SK-N-SH (cell line): Measurements from ENCODE around the gene TM6SF1. TPM values are rescaled to one million over a fixed set of nuclear protein-coding genes. Genes with fewer than 3 reads are reported as not detected.

ENCODE experiments used
- CTCF ChIA-PET: fragments of 300-600, 350-600 bp; formaldehyde crosslinking; extraction: SDS; loops from one replicate; lab custom pipeline; 2021; lab: Yijun Ruan, JAX
- POLR2A ChIA-PET: fragments of 350-600 bp; sonication (Branson Sonifier 250); formaldehyde crosslinking; extraction: SDS; loops from one replicate; lab custom pipeline; 2020; ENCODE audit warnings: antibody characterized with exemption, inconsistent platforms; lab: Yijun Ruan, JAX
- DNase-seq: peaks from one replicate; pipeline ENCODE4 v3.0.0; 2012
- H2AFZ ChIP-seq: fragments of 200-600 bp; sonication (generic); 2 replicates; pipeline ENCODE4 v1.8.1; 2016; ENCODE audit warnings: antibody characterized with exemption, mild to moderate bottlenecking, low read depth
- H3F3A ChIP-seq: fragments of 200-600 bp; sonication (generic); replicated peaks from 2 replicates; pipeline ENCODE3; 2016; ENCODE audit warnings: antibody characterized with exemption, mild to moderate bottlenecking; ENCODE audit not compliant: insufficient read depth
- H3K27ac ChIP-seq, 2 experiments: fragments of 200-500 bp in 1 of 2; fragments of 200-600 bp in 1 of 2; sonication (Bioruptor generic) in 1 of 2; sonication (generic), shearing (Covaris generic) in 1 of 2; 2 replicates each; pipeline versions ENCODE4 v1.5.1 to v1.6.1; 2014 to 2016; ENCODE audit warnings: low read depth in 2 of 2, inconsistent platforms in 1 of 2, low read length in 1 of 2, mild to moderate bottlenecking in 1 of 2, mixed read lengths in 1 of 2
- H3K27me3 ChIP-seq: fragments of 200-600 bp; sonication (generic), shearing (Covaris generic); 2 replicates; pipeline ENCODE4 v1.6.1; 2016; ENCODE audit warnings: mixed run types; ENCODE audit not compliant: insufficient read depth
- H3K36me3 ChIP-seq, 2 experiments: fragments of 200-500 bp in 1 of 2; fragments of 200-600 bp in 1 of 2; sonication (Bioruptor generic) in 1 of 2; sonication (generic) in 1 of 2; replicated peaks in 1 of 2; 2 replicates each; pipeline versions ENCODE3 to v1.5.1; 2014 to 2016; ENCODE audit warnings: low read length in 1 of 2, mild to moderate bottlenecking in 1 of 2; ENCODE audit not compliant: insufficient read depth in 2 of 2, control insufficient read depth in 1 of 2
- H3K4me1 ChIP-seq, 2 experiments: fragments of 200-500 bp in 1 of 2; fragments of 200-600 bp in 1 of 2; sonication (Bioruptor generic) in 1 of 2; sonication (generic), shearing (Covaris generic) in 1 of 2; 2 replicates each; pipeline versions ENCODE4 v1.5.1 to v1.6.1; 2014 to 2016; ENCODE audit warnings: low read depth in 1 of 2, low read length in 1 of 2, mixed run types in 1 of 2; ENCODE audit not compliant: insufficient read depth in 2 of 2, control insufficient read depth in 1 of 2
- H3K4me2 ChIP-seq: fragments of 200-600 bp; sonication (generic), shearing (Covaris generic); 2 replicates; pipeline ENCODE4 v1.6.1; 2017; ENCODE audit warnings: mixed run types
- H3K4me3 ChIP-seq, 2 experiments: fragments of 200-500 bp in 1 of 2; fragments of 200-600 bp in 1 of 2; sonication (Bioruptor generic) in 1 of 2; sonication (generic), shearing (Covaris generic) in 1 of 2; 2 replicates each; pipeline versions ENCODE4 v1.5.1 to v1.8.1; 2014 to 2016; ENCODE audit warnings: low read depth in 2 of 2, inconsistent platforms in 1 of 2, low read length in 1 of 2, mild to moderate bottlenecking in 1 of 2, mixed read lengths in 1 of 2, moderate library complexity in 1 of 2
- H3K79me2 ChIP-seq: fragments of 200-600 bp; sonication (generic); 2 replicates; pipeline ENCODE4 v1.8.1; 2017; ENCODE audit warnings: mild to moderate bottlenecking; ENCODE audit not compliant: insufficient read depth
- H3K9ac ChIP-seq: fragments of 200-600 bp; sonication (generic); 2 replicates; pipeline ENCODE4 v1.6.1; 2017; ENCODE audit warnings: mixed run types
- H3K9me2 ChIP-seq: fragments of 200-600 bp; sonication (generic); 2 replicates; pipeline ENCODE4 v1.6.1; 2017; ENCODE audit warnings: mixed run types
- H3K9me3 ChIP-seq: fragments of 200-600 bp; sonication (generic); 2 replicates; pipeline ENCODE4 v1.6.1; 2017; ENCODE audit warnings: mixed run types, mild to moderate bottlenecking, moderate library complexity
- H4K20me1 ChIP-seq: fragments of 200-600 bp; sonication (generic); 2 replicates; pipeline ENCODE4 v1.6.1; 2017; ENCODE audit warnings: mild to moderate bottlenecking, mixed run types; ENCODE audit not compliant: insufficient read depth
- CTCF ChIP-seq: fragments of 200-600 bp; sonication (generic); IDR thresholded peaks from 2 replicates; pipeline ENCODE4 v1.6.1; 2017; ENCODE audit warnings: antibody characterized with exemption, mild to moderate bottlenecking, moderate library complexity
- FOXM1 ChIP-seq: IDR thresholded peaks from 2 replicates; pipeline ENCODE4 v1.4.0; 2012; ENCODE audit warnings: low read depth, mild to moderate bottlenecking
- GABPA ChIP-seq: IDR thresholded peaks from 2 replicates; pipeline ENCODE4 v1.4.0; 2012; ENCODE audit warnings: low read depth, mild to moderate bottlenecking
- MAX ChIP-seq: IDR thresholded peaks from 2 replicates; pipeline ENCODE4 v1.4.0; 2012; ENCODE audit warnings: low read depth
- RAD21 ChIP-seq: IDR thresholded peaks from 2 replicates; pipeline ENCODE4 v1.6.1; 2012; ENCODE audit warnings: mild to moderate bottlenecking, low read length
- RCOR1 ChIP-seq: fragments of 150-350 bp; IDR thresholded peaks from 2 replicates; pipeline ENCODE4 v1.6.1; 2017; ENCODE audit warnings: antibody characterized with exemption, low read length
- REST ChIP-seq: IDR thresholded peaks from 2 replicates; pipeline ENCODE4 v1.6.1; 2012; ENCODE audit warnings: mild to moderate bottlenecking, low read depth, low read length, moderate library complexity
- RFX5 ChIP-seq: IDR thresholded peaks from 2 replicates; pipeline ENCODE4 v1.6.1; 2012; ENCODE audit warnings: mild to moderate bottlenecking, improper control_type of control experiment, low read length
- SIN3A ChIP-seq: IDR thresholded peaks from 2 replicates; pipeline ENCODE4 v1.6.1; 2012; ENCODE audit warnings: low read depth, mild to moderate bottlenecking, low read length, moderate library complexity, borderline replicate concordance
- ZBTB33 ChIP-seq: IDR thresholded peaks from 2 replicates; pipeline ENCODE4 v1.4.0; 2012; ENCODE audit warnings: low read depth, borderline replicate concordance
- WGBS: methylation state at CpG from one replicate; pipeline ENCODE4 v1.1.6; 2017; ENCODE audit warnings: low lambda C conversion rate; 5-methylcytosine and 5-hydroxymethylcytosine counted together
- polyA plus RNA-seq, 3 experiments: library from polyadenylated mRNA; depleted of rRNA; stranded (reverse); fragments of >200 nt; gene quantifications; 2 replicates each; pipeline ENCODE4 v1.2.3, GENCODE V29; 2012
- small RNA-seq, 7 experiments: library from RNA; depleted of rRNA; stranded (forward); fragments of <200 nt; gene quantifications; one replicate each; pipeline ENCODE3, GENCODE V24; 2012

Gene TM6SF1
- polyA plus RNA-seq, 1 of the 3 experiments (the other 2 are of a cell fraction) = 0.12 TPM

GRCh38 chr15:83185561-83185960, 78.1 kb downstream of the TM6SF1 start:
- no peak overlapping the region for H3K27ac ChIP-seq

More at GRCh38 chr15:83185561-83185960, 78.1 kb downstream of the TM6SF1 start:
- Histone ChIP-seq H3K4me1 (no peaks in the 10 kb centered on the region), H3K4me2 (no peak overlapping the region), H3K9me3 (no peaks in the 10 kb centered on the region), H3K36me3 (peaks cover 0 to 6% of the 10 kb centered on the region in 2 experiments), H3K9me2 (no peaks in the 10 kb centered on the region)
- WGBS = 98% methylated on average over 3 of the region's 3 CpGs
- CTCF ChIA-PET = interaction anchor here (0.6 to 1.2 kb wide), 4 partner anchors 9 to 175 kb away, joined by 3 read pairs; no protein-coding TSS in a partner anchor
- no peak for DNase-seq
- TF ChIP-seq RFX5 (no peak), MAX (no peak), RAD21 (no peak), ZBTB33 (no peak), SIN3A (no peak), REST (no peak), RCOR1 (no peak), GABPA (no peak), CTCF (no peak), FOXM1 (no peak)
- TF ChIP-seq, all 33 proteins: peak for 0
- Histone ChIP-seq H3K79me2 (peaks cover 85% of the 10 kb centered on the region), H3K4me3 (no peak overlapping the region), H4K20me1 (peaks cover 9% of the 10 kb centered on the region; the same call in 1 of the 2 replicates), H3K9ac (no peak overlapping the region), H3F3A (no peaks in the 10 kb centered on the region), H2AFZ (no peak overlapping the region), H3K27me3 (no peaks in the 10 kb centered on the region)
- POLR2A ChIA-PET = no interaction called here

Small RNAs within 50 kb of the gene (small RNA-seq; reads per million reads assigned to genes)
- gene MIR4515 = 0 to 0.21 (median 0) reads per million in 7 experiments

Other genes starting within 250 kb of the TM6SF1 start
- 7.3 and 8.2 TPM in 2 replicates for gene HOMER2, start 154.9 kb upstream of the TM6SF1 start, polyA plus RNA-seq (2012; rRNA removed)
- 25.9 and 33.3 TPM in 2 replicates for gene RAMAC, start 121.4 kb upstream of the TM6SF1 start, polyA plus RNA-seq (2012; rRNA removed)
- gene C15orf40, start 96.0 kb upstream of the TM6SF1 start, polyA plus RNA-seq (2012; rRNA removed) = 44.1 and 46.6 TPM in 2 replicates
- 34.4 and 42.5 TPM in 2 replicates for gene BTBD1, start 40.4 kb upstream of the TM6SF1 start, polyA plus RNA-seq (2012; rRNA removed)
- gene HDGFL3, start 100.2 kb downstream of the TM6SF1 start, polyA plus RNA-seq (2012; rRNA removed) = 8.0 and 9.2 TPM in 2 replicates
- not detected in 2 replicates for gene BNC1, start 177.0 kb downstream of the TM6SF1 start, polyA plus RNA-seq (2012; rRNA removed)